GM23338 (cell line): ENCODE data around the gene ARMC8. TPM values are rescaled to one million over a fixed set of nuclear protein-coding genes. Genes with fewer than 3 reads are reported as not detected.

Experiments used
- ATAC-seq: fragments of 200-7000 bp; cut with Tn5 transposase; 3 replicates; pipeline ENCODE4 v1.9.1; 2020
- DNase-seq: peaks from one replicate; pipeline ENCODE4 v3.0.0-alpha.2; 2015; ENCODE audit warnings: low spot score
- H2AFZ ChIP-seq: fragments of 200-600 bp; sonication (generic); 2 replicates; pipeline ENCODE4 v1.8.0; 2016; ENCODE audit warnings: antibody characterized with exemption, mild to moderate bottlenecking, moderate library complexity
- H3F3A ChIP-seq: fragments of 200-600 bp; sonication (generic); replicated peaks from 2 replicates; pipeline ENCODE4 v1.8.0; 2017; ENCODE audit warnings: antibody characterized with exemption, mixed run types, low read depth
- H3K27ac ChIP-seq: fragments of 200-600 bp; sonication (generic); 2 replicates; pipeline ENCODE4 v1.6.1; 2016; ENCODE audit warnings: low read depth
- H3K27me3 ChIP-seq: fragments of 200-600 bp; sonication (generic); 2 replicates; pipeline ENCODE4 v1.8.0; 2016; ENCODE audit warnings: mild to moderate bottlenecking, mixed run types, moderate library complexity; ENCODE audit not compliant: insufficient read depth
- H3K36me3 ChIP-seq: fragments of 200-600 bp; sonication (generic); 2 replicates; pipeline ENCODE4 v1.8.0; 2016; ENCODE audit warnings: mild to moderate bottlenecking; ENCODE audit not compliant: insufficient read depth
- H3K4me1 ChIP-seq: fragments of 200-600 bp; sonication (generic); 2 replicates; pipeline ENCODE4 v1.8.0; 2016; ENCODE audit warnings: mild to moderate bottlenecking, moderate library complexity; ENCODE audit not compliant: insufficient read depth
- H3K4me2 ChIP-seq: fragments of 200-600 bp; sonication (generic); 2 replicates; pipeline ENCODE4 v1.7.1; 2017; ENCODE audit warnings: mixed run types
- H3K4me3 ChIP-seq: fragments of 200-600 bp; sonication (generic); 2 replicates; pipeline ENCODE4 v1.6.1; 2016; ENCODE audit warnings: mixed run types
- H3K79me2 ChIP-seq: fragments of 200-600 bp; sonication (generic); replicated peaks from 2 replicates; pipeline ENCODE4 v1.8.0; 2017; ENCODE audit warnings: mild to moderate bottlenecking; ENCODE audit not compliant: insufficient read depth
- H3K9me2 ChIP-seq: fragments of 200-600 bp; sonication (generic); 2 replicates; pipeline ENCODE4 v1.8.0; 2017; ENCODE audit not compliant: insufficient read depth
- H4K20me1 ChIP-seq: fragments of 200-600 bp; sonication (generic); replicated peaks from 2 replicates; pipeline ENCODE4 v1.8.0; 2017; ENCODE audit warnings: mild to moderate bottlenecking; ENCODE audit not compliant: insufficient read depth
- H3K27ac Mint-ChIP-seq: 2 replicates; pipeline ENCODE4 v1.8.0; 2020; ENCODE audit warnings: inconsistent platforms, mild to moderate bottlenecking, moderate library complexity, mixed read lengths
- H3K27me3 Mint-ChIP-seq: 3 replicates; pipeline ENCODE4 v1.8.0; 2022; ENCODE audit warnings: low read depth, mild to moderate bottlenecking, moderate library complexity, mixed read lengths, inconsistent platforms; ENCODE audit not compliant: insufficient read depth, poor library complexity
- H3K36me3 Mint-ChIP-seq: 3 replicates; pipeline ENCODE4 v1.8.0; 2021; ENCODE audit warnings: low read depth, mild to moderate bottlenecking, inconsistent platforms, moderate library complexity, mixed read lengths
- H3K4me1 Mint-ChIP-seq: 3 replicates; pipeline ENCODE4 v1.8.0; 2020; ENCODE audit warnings: mild to moderate bottlenecking, inconsistent platforms, mixed read lengths
- H3K4me3 Mint-ChIP-seq: 3 replicates; pipeline ENCODE4 v1.8.0; 2021; ENCODE audit warnings: moderate library complexity, mild to moderate bottlenecking, inconsistent platforms, mixed read lengths
- H3K9me3 Mint-ChIP-seq: 3 replicates; pipeline ENCODE4 v1.8.0; 2020; ENCODE audit warnings: moderate library complexity, mild to moderate bottlenecking, inconsistent platforms, mixed read lengths
- CTCF ChIP-seq, 2 experiments: fragments of 200-600 bp in 1 of 2; sonication (generic) in 1 of 2; conservative IDR thresholded peaks; 2 replicates each; pipeline versions ENCODE4 v1.5.1 to v1.6.1; 2016 to 2017; ENCODE audit warnings: antibody characterized with exemption in 2 of 2, low read depth in 2 of 2, mild to moderate bottlenecking in 2 of 2, moderate library complexity in 1 of 2
- ETS1 ChIP-seq: IDR thresholded peaks from 2 replicates; pipeline ENCODE4 v1.6.1; 2016; ENCODE audit warnings: antibody characterized with exemption
- EZH2 ChIP-seq: fragments of 200-600 bp; sonication (generic); IDR thresholded peaks from one replicate; pipeline ENCODE4 v1.8.0; 2017; ENCODE audit warnings: antibody characterized with exemption, mild to moderate bottlenecking, low read depth; ENCODE audit not compliant: unreplicated experiment
- EZH2phosphoT487 ChIP-seq: fragments of 200-600 bp; sonication (generic); IDR thresholded peaks from one replicate; pipeline ENCODE4 v1.8.1; 2018; ENCODE audit warnings: antibody characterized with exemption; ENCODE audit not compliant: unreplicated experiment
- JUNB ChIP-seq: IDR thresholded peaks from one replicate; pipeline ENCODE4 v1.6.1; 2016; ENCODE audit warnings: antibody characterized with exemption; ENCODE audit not compliant: unreplicated experiment
- NANOG ChIP-seq: IDR thresholded peaks from 2 replicates; pipeline ENCODE4 v1.6.1; 2016; ENCODE audit warnings: antibody characterized with exemption, borderline replicate concordance
- POLR2AphosphoS5 ChIP-seq: IDR thresholded peaks from 2 replicates; pipeline ENCODE4 v1.6.1; 2016; ENCODE audit warnings: antibody characterized with exemption, low read depth
- STAT1 ChIP-seq: IDR thresholded peaks from one replicate; pipeline ENCODE4 v1.6.1; 2016; ENCODE audit warnings: antibody characterized with exemption; ENCODE audit not compliant: unreplicated experiment
- ZNF114 ChIP-seq: fragments of 250-450 bp; sonication (Bioruptor Pico); IDR thresholded peaks from 2 replicates; pipeline ENCODE4 v1.5.0; 2020; ENCODE audit warnings: mild to moderate bottlenecking, moderate library complexity
- ZNF331 ChIP-seq: fragments of 250-450 bp; sonication (Bioruptor Pico); IDR thresholded peaks from 2 replicates; pipeline ENCODE4 v1.5.0; 2020; ENCODE audit warnings: low read depth, mild to moderate bottlenecking, moderate library complexity
- polyA plus RNA-seq: library from polyadenylated mRNA; unstranded; fragments of >200 nt; fragmentation: Nextera tagmentation; extraction: Ambion mirVana; gene quantifications from 2 replicates; pipeline ENCODE4 v1.2.1, GENCODE V29; 2016
- total RNA-seq: library from RNA; depleted of rRNA; stranded (reverse); fragments of >200 nt; shearing (Covaris generic); gene quantifications from 2 replicates; pipeline ENCODE4 v1.2.3, GENCODE V29; 2014
- TF ChIP-seq, protein P1 (sequence below): fragments of 250-450 bp; sonication (Bioruptor Pico); IDR thresholded peaks from 2 replicates; pipeline ENCODE4 v1.5.0; 2020; ENCODE audit warnings: mild to moderate bottlenecking, moderate library complexity

ARMC8 gene
- total and polyA plus RNA-seq, 2 experiments from 2014 or later, result 36.8 to 61.4 TPM

DNA sequence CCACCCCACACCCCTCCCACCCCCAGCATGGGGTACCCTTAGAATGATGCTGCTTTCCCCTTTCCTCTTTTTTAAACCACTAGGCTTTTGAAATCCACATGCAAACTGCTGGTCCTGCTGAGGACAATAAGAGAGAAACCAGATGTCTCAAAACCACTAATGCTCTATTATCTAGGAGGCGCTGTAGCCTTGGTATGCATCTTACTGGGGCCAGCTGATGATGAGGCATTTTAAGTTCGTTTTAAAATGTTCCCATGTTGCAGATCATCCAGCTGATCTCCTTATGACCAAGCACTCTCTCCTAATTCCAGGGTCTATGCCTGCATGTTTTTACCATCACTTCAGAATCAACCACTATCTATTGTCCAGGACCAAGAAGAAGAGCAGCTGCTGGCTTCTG, 141.2 kb downstream of the ARMC8 start:
- Mint-ChIP-seq H3K36me3 (no peaks in the 10 kb centered on the region), H3K27ac (no peak overlapping the region), H3K4me1 (peaks cover 19% of the 10 kb centered on the region), H3K4me3 (peak overlapping the region; percentile 37; the same call in 2 of the 3 replicates), H3K27me3 (peaks cover 11% of the 10 kb centered on the region), H3K9me3 (no peaks in the 10 kb centered on the region)
- H3K79me2 ChIP-seq, result no peaks in the 10 kb centered on the region
- no peaks in the 10 kb centered on the region for H4K20me1 ChIP-seq
- no peaks in the 10 kb centered on the region for H3K9me2 ChIP-seq
- no peaks in the 10 kb centered on the region for H3K36me3 ChIP-seq
- peak; percentile 38 to 57 for TF ChIP-seq CTCF (conservative IDR thresholded peaks at IDR 0.05; ENCODE audit: low read depth in 2 of 2)
- no peak for TF ChIP-seq STAT1
- H3K4me1 ChIP-seq, result peaks cover 5% of the 10 kb centered on the region
- DNase-seq (peak; percentile 51), ATAC-seq (no peak)
- H3K4me2 ChIP-seq, result peak overlapping the region; percentile 92
- no peak overlapping the region for H2AFZ ChIP-seq
- H3F3A ChIP-seq, result no peaks in the 10 kb centered on the region
- no peaks in the 10 kb centered on the region; the same call in 1 of the 2 replicates for H3K27me3 ChIP-seq
- H3K4me3 ChIP-seq, result no peak overlapping the region
- H3K27ac ChIP-seq, result no peak overlapping the region

DNA sequence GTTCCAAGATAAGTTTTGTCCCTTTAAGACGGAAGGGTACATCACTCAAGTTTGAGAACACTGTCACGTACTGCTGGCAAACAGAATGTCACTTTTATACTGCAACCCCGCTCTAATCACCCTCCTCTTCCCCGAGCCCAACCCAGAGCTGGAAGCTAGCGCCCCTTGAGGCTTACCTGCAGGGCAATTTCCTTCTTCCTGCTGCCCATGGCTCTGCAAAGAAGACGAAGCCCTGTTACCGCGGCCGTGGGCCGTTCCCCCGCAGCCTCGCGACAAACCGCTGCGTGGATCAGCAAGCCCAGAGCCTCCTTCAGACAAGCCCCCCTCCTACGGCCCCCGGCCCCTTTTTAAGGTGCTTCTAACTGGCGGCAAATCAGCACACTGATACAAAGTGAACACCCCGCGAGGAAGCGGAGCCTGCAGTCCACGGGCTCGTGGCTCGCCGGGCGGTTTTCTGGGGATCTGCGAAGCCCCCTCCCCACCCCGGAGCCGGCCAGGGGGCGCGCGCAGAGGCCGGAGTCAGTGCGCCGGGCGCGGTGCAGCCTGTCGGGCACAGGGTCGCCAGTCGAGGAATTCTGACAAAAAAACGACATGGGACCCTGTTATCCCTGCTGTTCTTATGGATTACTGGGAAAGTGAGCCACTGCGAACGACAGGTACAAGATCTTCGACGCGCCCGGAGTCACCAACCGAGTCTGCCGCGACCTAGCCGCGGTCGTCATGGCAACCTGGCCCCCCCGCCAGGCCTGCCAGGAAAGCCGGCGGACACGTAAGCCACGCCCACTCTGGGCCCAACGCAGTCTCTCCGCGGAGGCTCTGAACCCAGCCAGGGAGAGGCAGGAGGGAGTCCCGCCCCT, 142.3 kb downstream of the ARMC8 start, which contains the start of gene NME9:
NME9 (minus strand) TSS at position 725 of the 857 bp plus-strand sequence; CDS start at position 209, 516 bp downstream.
- H3K36me3 Mint-ChIP-seq, result no peaks in the 10 kb centered on the region
- no peaks in the 10 kb centered on the region for H3K9me2 ChIP-seq
- DNase-seq (peak; percentile 98), ATAC-seq (peak; percentile 98)
- H3K27me3 ChIP-seq, result no peaks in the 10 kb centered on the region; the same call in 1 of the 2 replicates
- H3K9me3 Mint-ChIP-seq, result no peaks in the 10 kb centered on the region
- peak within 1 kb of the TSS; percentile 92 for H3K4me2 ChIP-seq
- peak within 1 kb of the TSS; percentile 87 for H2AFZ ChIP-seq
- H3K36me3 ChIP-seq, result no peaks in the 10 kb centered on the region
- H3K4me3 Mint-ChIP-seq, result peak within 1 kb of the TSS; percentile 86
- H3K79me2 ChIP-seq, result no peaks in the 10 kb centered on the region
- no peaks in the 10 kb centered on the region for H3F3A ChIP-seq
- H3K4me1 ChIP-seq, result peaks cover 5% of the 10 kb centered on the region
- H3K4me1 Mint-ChIP-seq, result peaks cover 19% of the 10 kb centered on the region
- no peak within 1 kb of the TSS for H3K27ac ChIP-seq
- H3K27ac Mint-ChIP-seq, result peak within 1 kb of the TSS; percentile 75; the same call in 1 of the 2 replicates
- peaks cover 10% of the 10 kb centered on the region for H3K27me3 Mint-ChIP-seq
- peak within 1 kb of the TSS; percentile 68 for H3K4me3 ChIP-seq
- no peaks in the 10 kb centered on the region for H4K20me1 ChIP-seq
- TF ChIP-seq ETS1 (no peak), EZH2 (no peak), ZNF114 (CRISPR knock-in tag) (no peak), NANOG (no peak), STAT1 (no peak), EZH2phosphoT487 (no peak), ZNF331 (CRISPR knock-in tag) (no peak), JUNB (no peak), POLR2AphosphoS5 (no peak)
- TF ChIP-seq, protein P1, sequence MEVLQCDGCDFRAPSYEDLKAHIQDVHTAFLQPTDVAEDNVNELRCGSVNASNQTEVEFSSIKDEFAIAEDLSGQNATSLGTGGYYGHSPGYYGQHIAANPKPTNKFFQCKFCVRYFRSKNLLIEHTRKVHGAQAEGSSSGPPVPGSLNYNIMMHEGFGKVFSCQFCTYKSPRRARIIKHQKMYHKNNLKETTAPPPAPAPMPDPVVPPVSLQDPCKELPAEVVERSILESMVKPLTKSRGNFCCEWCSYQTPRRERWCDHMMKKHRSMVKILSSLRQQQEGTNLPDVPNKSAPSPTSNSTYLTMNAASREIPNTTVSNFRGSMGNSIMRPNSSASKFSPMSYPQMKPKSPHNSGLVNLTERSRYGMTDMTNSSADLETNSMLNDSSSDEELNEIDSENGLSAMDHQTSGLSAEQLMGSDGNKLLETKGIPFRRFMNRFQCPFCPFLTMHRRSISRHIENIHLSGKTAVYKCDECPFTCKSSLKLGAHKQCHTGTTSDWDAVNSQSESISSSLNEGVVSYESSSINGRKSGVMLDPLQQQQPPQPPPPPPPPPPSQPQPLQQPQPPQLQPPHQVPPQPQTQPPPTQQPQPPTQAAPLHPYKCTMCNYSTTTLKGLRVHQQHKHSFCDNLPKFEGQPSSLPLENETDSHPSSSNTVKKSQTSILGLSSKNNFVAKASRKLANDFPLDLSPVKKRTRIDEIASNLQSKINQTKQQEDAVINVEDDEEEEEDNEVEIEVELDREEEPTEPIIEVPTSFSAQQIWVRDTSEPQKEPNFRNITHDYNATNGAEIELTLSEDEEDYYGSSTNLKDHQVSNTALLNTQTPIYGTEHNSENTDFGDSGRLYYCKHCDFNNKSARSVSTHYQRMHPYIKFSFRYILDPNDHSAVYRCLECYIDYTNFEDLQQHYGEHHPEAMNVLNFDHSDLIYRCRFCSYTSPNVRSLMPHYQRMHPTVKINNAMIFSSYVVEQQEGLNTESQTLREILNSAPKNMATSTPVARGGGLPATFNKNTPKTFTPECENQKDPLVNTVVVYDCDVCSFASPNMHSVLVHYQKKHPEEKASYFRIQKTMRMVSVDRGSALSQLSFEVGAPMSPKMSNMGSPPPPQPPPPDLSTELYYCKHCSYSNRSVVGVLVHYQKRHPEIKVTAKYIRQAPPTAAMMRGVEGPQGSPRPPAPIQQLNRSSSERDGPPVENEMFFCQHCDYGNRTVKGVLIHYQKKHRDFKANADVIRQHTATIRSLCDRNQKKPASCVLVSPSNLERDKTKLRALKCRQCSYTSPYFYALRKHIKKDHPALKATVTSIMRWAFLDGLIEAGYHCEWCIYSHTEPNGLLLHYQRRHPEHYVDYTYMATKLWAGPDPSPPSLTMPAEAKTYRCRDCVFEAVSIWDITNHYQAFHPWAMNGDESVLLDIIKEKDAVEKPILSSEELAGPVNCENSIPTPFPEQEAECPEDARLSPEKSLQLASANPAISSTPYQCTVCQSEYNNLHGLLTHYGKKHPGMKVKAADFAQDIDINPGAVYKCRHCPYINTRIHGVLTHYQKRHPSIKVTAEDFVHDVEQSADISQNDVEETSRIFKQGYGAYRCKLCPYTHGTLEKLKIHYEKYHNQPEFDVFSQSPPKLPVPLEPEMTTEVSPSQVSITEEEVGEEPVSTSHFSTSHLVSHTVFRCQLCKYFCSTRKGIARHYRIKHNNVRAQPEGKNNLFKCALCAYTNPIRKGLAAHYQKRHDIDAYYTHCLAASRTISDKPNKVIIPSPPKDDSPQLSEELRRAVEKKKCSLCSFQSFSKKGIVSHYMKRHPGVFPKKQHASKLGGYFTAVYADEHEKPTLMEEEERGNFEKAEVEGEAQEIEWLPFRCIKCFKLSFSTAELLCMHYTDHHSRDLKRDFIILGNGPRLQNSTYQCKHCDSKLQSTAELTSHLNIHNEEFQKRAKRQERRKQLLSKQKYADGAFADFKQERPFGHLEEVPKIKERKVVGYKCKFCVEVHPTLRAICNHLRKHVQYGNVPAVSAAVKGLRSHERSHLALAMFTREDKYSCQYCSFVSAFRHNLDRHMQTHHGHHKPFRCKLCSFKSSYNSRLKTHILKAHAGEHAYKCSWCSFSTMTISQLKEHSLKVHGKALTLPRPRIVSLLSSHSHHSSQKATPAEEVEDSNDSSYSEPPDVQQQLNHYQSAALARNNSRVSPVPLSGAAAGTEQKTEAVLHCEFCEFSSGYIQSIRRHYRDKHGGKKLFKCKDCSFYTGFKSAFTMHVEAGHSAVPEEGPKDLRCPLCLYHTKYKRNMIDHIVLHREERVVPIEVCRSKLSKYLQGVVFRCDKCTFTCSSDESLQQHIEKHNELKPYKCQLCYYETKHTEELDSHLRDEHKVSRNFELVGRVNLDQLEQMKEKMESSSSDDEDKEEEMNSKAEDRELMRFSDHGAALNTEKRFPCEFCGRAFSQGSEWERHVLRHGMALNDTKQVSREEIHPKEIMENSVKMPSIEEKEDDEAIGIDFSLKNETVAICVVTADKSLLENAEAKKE (CRISPR knock-in tag), result no peak
